GM13977 (cell line): ENCODE measurements around the gene MBD5.

Experiments
- DNase-seq: peaks from one replicate; pipeline ENCODE4 v3.0.0; 2012; ENCODE audit warnings: low spot score
- in situ Hi-C: fragments of 300-500 bp; cut with MboI; formaldehyde crosslinking; loops from one replicate; pipeline ENCODE4 v1.12.0; 2022; ENCODE audit warnings: low sequenced_read_pairs, low pct_unique_long_range_greater_than_20kb, mixed read lengths, inconsistent platforms; ENCODE audit not compliant: unreplicated experiment
- TF ChIP-seq, protein P1 (sequence below): IDR thresholded peaks from 2 replicates; pipeline ENCODE4 v1.5.1; 2012; ENCODE audit warnings: mild to moderate bottlenecking, control low read depth; ENCODE audit not compliant: insufficient read depth; ENCODE audit errors: extremely low read depth, missing control alignments

MBD5 gene

GRCh38 chr2:148529745-148530144, 508.9 kb downstream of the MBD5 start:
- DNase-seq, result no peak
- TF ChIP-seq, protein P1, sequence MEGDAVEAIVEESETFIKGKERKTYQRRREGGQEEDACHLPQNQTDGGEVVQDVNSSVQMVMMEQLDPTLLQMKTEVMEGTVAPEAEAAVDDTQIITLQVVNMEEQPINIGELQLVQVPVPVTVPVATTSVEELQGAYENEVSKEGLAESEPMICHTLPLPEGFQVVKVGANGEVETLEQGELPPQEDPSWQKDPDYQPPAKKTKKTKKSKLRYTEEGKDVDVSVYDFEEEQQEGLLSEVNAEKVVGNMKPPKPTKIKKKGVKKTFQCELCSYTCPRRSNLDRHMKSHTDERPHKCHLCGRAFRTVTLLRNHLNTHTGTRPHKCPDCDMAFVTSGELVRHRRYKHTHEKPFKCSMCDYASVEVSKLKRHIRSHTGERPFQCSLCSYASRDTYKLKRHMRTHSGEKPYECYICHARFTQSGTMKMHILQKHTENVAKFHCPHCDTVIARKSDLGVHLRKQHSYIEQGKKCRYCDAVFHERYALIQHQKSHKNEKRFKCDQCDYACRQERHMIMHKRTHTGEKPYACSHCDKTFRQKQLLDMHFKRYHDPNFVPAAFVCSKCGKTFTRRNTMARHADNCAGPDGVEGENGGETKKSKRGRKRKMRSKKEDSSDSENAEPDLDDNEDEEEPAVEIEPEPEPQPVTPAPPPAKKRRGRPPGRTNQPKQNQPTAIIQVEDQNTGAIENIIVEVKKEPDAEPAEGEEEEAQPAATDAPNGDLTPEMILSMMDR, result no peak
- in situ Hi-C loops, result loop anchor here (25.0 kb wide), 1 partner anchor 458 kb away; no protein-coding TSS in a partner anchor

DNA sequence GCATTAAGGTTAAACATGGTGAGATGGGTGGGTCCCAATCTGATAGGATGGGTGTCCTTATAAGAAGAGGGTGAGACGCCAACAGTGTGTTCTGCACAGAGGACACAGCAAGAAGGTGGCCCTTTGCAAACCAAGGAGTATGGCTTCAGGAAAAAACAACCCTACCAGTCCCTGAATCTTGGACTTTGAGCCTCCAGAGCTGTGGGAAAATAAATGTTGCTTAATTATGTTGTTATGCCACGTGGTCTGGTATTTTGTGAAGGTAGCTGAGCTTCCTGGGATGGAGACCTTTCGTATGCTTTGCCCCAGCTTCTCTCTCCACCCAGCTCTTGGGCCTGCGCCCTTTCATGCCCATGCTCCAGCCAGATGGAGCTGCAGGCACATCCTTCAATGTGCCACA, 509.5 kb downstream of the MBD5 start:
- DNase-seq, result no peak
- TF ChIP-seq, protein P1, result no peak
- in situ Hi-C loops, result loop anchor here (25.0 kb wide), 1 partner anchor 457 kb away; no protein-coding TSS in a partner anchor

GRCh38 chr2:148531235-148531634, 510.3 kb downstream of the MBD5 start:
- TF ChIP-seq, protein P1, result no peak
- in situ Hi-C loops, result loop anchor here (25.0 kb wide), 1 partner anchor 456 kb away; no protein-coding TSS in a partner anchor
- no peak for DNase-seq

- no peak for DNase-seq
- in situ Hi-C loops, result loop anchor here (25.0 kb wide), 1 partner anchor 455 kb away; no protein-coding TSS in a partner anchor
- TF ChIP-seq, protein P1, result no peak
These were observed 511.0 kb downstream of the MBD5 start for GRCh38 chr2:148531669-148532428.

- TF ChIP-seq, protein P1, result no peak
- no peak for DNase-seq
- in situ Hi-C loops, result loop anchor here (25.0 kb wide), 1 partner anchor 454 kb away; no protein-coding TSS in a partner anchor
These were observed 512.1 kb downstream of the MBD5 start for GRCh38 chr2:148533004-148533403.

GRCh38 chr2:148533685-148534084, 512.8 kb downstream of the MBD5 start:
- in situ Hi-C loops, result loop anchor here (25.0 kb wide), 1 partner anchor 454 kb away; no protein-coding TSS in a partner anchor
- TF ChIP-seq, protein P1, result no peak
- DNase-seq, result no peak
